ENCODE data around the gene IRF7.
"Not testable (repeated sequence)": the region's sequence is repeated elsewhere in the genome, so short reads cannot be mapped to it uniquely, and the experiment has no call there.

The IRF7 gene

GRCh38 chr11:615504-616319, at the start of gene IRF7:
IRF7 (minus strand) TSS chr11:615950; CDS start chr11:615364, 586 bp downstream.
- peak; percentile 87 for DNase-seq

GRCh38 chr11:665062-665703, 49.4 kb upstream of the IRF7 start:
- no peak for DNase-seq

- DNase-seq, result no peak
Measured at GRCh38 chr11:662689-663274, 47.0 kb upstream of the IRF7 start.

GRCh38 chr11:660681-661444, 45.1 kb upstream of the IRF7 start:
- DNase-seq, result no peak

- no peak for DNase-seq
Measured at GRCh38 chr11:660281-660680, 44.5 kb upstream of the IRF7 start.

- no peak for DNase-seq
Measured at GRCh38 chr11:659532-660085, 43.9 kb upstream of the IRF7 start.

GRCh38 chr11:657691-658126, 42.0 kb upstream of the IRF7 start:
- DNase-seq, result no peak

- DNase-seq, result no peak
Measured at GRCh38 chr11:656866-657265, 41.1 kb upstream of the IRF7 start.

- no peak for DNase-seq
Measured at GRCh38 chr11:656426-656825, 40.7 kb upstream of the IRF7 start.

- DNase-seq, result no peak
Measured at GRCh38 chr11:655036-655726, 39.4 kb upstream of the IRF7 start.

GRCh38 chr11:654444-654843, 38.7 kb upstream of the IRF7 start:
- DNase-seq, result not testable (repeated sequence)

GRCh38 chr11:653837-654236, 38.1 kb upstream of the IRF7 start:
- no peak for DNase-seq

- DNase-seq, result not testable (repeated sequence)
Measured at GRCh38 chr11:653136-653535, 37.4 kb upstream of the IRF7 start.

GRCh38 chr11:650482-650881, 34.7 kb upstream of the IRF7 start:
- DNase-seq, result no peak

GRCh38 chr11:647672-648158, 32.0 kb upstream of the IRF7 start:
- DNase-seq, result not testable (repeated sequence)

GRCh38 chr11:646214-646613, 30.5 kb upstream of the IRF7 start:
- no peak for DNase-seq

- DNase-seq, result no peak
Measured at GRCh38 chr11:645536-645935, 29.8 kb upstream of the IRF7 start.

- DNase-seq, result no peak
Measured at GRCh38 chr11:643849-644738, 28.3 kb upstream of the IRF7 start.

- DNase-seq, result no peak
Measured at GRCh38 chr11:643366-643765, 27.6 kb upstream of the IRF7 start.

GRCh38 chr11:641806-642370, 26.1 kb upstream of the IRF7 start:
- DNase-seq, result no peak
